DND-41 (cell line): ENCODE results near the gene PSMB9.

Source experiments
- ATAC-seq: fragments of 200-7000 bp; cut with Tn5 transposase; 3 replicates; pipeline ENCODE4 v1.9.1; 2021; ENCODE audit warnings: low read depth; ENCODE audit not compliant: insufficient read depth
- DNase-seq: peaks from one replicate; pipeline ENCODE4 v3.0.0-alpha.2; 2020
- H2AFZ ChIP-seq: 2 replicates; pipeline ENCODE4 v1.6.0; 2012; ENCODE audit warnings: low read depth, low read length
- H3K27ac ChIP-seq: 2 replicates; pipeline ENCODE4 v1.5.1; 2012; ENCODE audit warnings: low read length, inconsistent platforms
- H3K27me3 ChIP-seq: fragments of 200-600 bp; sonication (generic); 2 replicates; pipeline ENCODE4 v1.6.0; 2012; ENCODE audit warnings: low read length, mild to moderate bottlenecking, inconsistent platforms; ENCODE audit not compliant: insufficient read depth, poor library complexity
- H3K36me3 ChIP-seq: 2 replicates; pipeline ENCODE4 v1.5.1; 2012; ENCODE audit warnings: low read length, inconsistent platforms; ENCODE audit not compliant: insufficient read depth
- H3K4me1 ChIP-seq: 2 replicates; pipeline ENCODE4 v1.5.1; 2012; ENCODE audit warnings: mild to moderate bottlenecking, low read length; ENCODE audit not compliant: insufficient read depth
- H3K4me2 ChIP-seq: 2 replicates; pipeline ENCODE4 v1.6.0; 2012; ENCODE audit warnings: mild to moderate bottlenecking, moderate library complexity, low read length, inconsistent platforms; ENCODE audit not compliant: insufficient read depth
- H3K4me3 ChIP-seq, 2 experiments: fragments of 200-600 bp in 1 of 2; shearing (Covaris generic) in 1 of 2; 2 replicates each; pipeline ENCODE4 v1.5.1; 2012 to 2016; ENCODE audit warnings: inconsistent platforms in 2 of 2, low read length in 2 of 2, mild to moderate bottlenecking in 2 of 2, low read depth in 1 of 2, moderate library complexity in 1 of 2
- H3K79me2 ChIP-seq: 2 replicates; pipeline ENCODE4 v1.6.0; 2012; ENCODE audit warnings: low read length, inconsistent platforms; ENCODE audit not compliant: insufficient read depth
- H3K9ac ChIP-seq: 2 replicates; pipeline ENCODE4 v1.6.0; 2012; ENCODE audit warnings: low read depth, mild to moderate bottlenecking, inconsistent platforms, low read length, moderate library complexity
- H3K9me3 ChIP-seq: 2 replicates; pipeline ENCODE4 v1.5.1; 2012; ENCODE audit warnings: low read length, moderate library complexity, mild to moderate bottlenecking, inconsistent platforms; ENCODE audit not compliant: insufficient read depth, severe bottlenecking
- H4K20me1 ChIP-seq: 2 replicates; pipeline ENCODE4 v1.6.0; 2012; ENCODE audit warnings: low read length; ENCODE audit not compliant: insufficient read depth
- EZH2 ChIP-seq: IDR thresholded peaks from 3 replicates; pipeline ENCODE4 v1.6.1; 2012; ENCODE audit warnings: borderline replicate concordance, low read depth, mild to moderate bottlenecking, moderate library complexity, low read length, inconsistent platforms; ENCODE audit not compliant: severe bottlenecking
- TF ChIP-seq, protein P1 (sequence below): IDR thresholded peaks from 2 replicates; pipeline ENCODE4 v1.5.1; 2012; ENCODE audit warnings: borderline replicate concordance, low read length, moderate library complexity, mild to moderate bottlenecking; ENCODE audit not compliant: poor library complexity, severe bottlenecking; ENCODE audit errors: extremely low read depth

Gene PSMB9

DNA sequence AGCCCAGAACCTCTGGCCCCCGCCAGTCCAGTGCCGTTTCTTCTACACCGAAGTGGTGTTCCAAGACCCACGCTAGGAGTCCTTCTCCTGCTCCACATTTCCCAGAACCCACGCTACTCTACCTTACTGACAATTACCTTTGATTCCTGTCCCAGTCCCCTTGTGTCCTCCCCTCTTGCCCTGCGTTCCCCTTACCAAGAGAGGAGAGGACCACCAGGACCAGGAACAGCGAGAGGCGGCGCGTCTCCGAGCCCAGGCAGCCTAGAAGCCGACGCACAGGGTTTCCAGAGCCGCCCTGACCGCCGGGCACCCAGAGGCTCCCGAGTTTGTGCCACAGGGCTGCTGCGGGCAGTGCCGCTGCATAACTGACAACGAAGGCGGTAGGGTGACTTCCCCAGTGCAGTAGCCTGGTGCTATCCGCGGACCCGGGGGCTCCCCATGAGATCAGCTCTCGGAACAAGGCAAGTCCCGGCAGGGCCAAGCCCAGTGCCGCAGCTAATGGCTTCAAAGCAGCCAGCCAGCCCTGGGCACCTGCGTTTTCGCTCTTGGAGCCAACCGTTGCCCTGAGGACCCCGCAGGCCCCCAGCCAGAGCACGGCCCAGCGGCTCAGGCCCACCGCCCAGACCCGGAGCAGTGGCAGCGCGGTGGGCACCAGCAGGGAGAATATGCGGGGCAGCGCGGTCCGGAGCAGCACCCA is 1.0 kb upstream of the PSMB9 start:
- peak overlapping the region; percentile 55 to 79 for H3K4me3 ChIP-seq
- H2AFZ ChIP-seq = peak overlapping the region; percentile 91
- peak overlapping the region; percentile 98 for H3K27ac ChIP-seq
- peak; percentile 56 for DNase-seq
- ATAC-seq = peak; percentile 34
- H3K4me2 ChIP-seq = peak overlapping the region; percentile 75
- no peaks in the 10 kb centered on the region for H3K27me3 ChIP-seq
- no peaks in the 10 kb centered on the region for H3K9me3 ChIP-seq
- H3K4me1 ChIP-seq = peaks cover 33% of the 10 kb centered on the region
- no peaks in the 10 kb centered on the region for H4K20me1 ChIP-seq
- H3K9ac ChIP-seq = peak overlapping the region; percentile 83
- H3K36me3 ChIP-seq = peaks cover 38% of the 10 kb centered on the region
- H3K79me2 ChIP-seq = peaks cover 29% of the 10 kb centered on the region
- no peak for TF ChIP-seq EZH2
- TF ChIP-seq, protein P1, sequence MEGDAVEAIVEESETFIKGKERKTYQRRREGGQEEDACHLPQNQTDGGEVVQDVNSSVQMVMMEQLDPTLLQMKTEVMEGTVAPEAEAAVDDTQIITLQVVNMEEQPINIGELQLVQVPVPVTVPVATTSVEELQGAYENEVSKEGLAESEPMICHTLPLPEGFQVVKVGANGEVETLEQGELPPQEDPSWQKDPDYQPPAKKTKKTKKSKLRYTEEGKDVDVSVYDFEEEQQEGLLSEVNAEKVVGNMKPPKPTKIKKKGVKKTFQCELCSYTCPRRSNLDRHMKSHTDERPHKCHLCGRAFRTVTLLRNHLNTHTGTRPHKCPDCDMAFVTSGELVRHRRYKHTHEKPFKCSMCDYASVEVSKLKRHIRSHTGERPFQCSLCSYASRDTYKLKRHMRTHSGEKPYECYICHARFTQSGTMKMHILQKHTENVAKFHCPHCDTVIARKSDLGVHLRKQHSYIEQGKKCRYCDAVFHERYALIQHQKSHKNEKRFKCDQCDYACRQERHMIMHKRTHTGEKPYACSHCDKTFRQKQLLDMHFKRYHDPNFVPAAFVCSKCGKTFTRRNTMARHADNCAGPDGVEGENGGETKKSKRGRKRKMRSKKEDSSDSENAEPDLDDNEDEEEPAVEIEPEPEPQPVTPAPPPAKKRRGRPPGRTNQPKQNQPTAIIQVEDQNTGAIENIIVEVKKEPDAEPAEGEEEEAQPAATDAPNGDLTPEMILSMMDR = no peak

DNA sequence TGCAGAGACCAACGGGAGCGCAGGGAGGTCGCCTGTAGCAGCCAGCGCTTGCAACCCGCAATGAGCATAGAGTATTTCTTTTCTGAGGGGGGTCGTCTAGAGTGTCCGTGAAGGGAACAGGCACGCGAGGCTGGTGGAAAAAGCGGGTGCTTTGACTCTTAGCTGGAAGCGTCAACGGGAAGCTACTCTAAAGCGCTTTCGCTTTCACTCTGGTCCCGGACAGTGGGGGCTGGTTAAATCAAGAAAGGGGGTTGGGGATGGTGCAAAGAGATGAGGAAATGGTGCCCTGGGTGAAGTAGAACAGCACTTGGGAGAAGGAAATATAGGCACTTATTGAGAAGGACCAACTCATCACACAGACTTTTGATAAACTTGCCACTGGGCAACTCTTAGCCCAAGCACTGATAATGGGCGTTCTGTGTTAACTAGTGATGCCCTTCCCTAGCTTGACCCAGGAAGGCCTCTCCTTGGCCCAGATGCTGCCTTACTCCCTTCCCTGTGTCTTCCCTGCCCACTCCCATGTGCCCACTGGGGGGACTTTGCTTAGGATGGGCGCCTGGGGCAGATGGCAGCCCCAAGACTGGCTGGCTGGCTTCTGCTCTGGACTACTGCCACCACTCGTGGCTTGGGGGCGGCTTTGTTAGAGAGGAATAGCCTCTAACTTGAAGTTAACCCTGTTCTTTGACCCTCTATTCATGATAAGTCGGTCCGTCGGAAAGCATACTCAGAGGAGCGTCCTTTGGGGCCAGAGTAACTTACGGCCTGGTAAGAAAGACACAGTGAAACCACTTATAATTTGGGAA is 585 bp downstream of the PSMB9 start:
- Histone ChIP-seq H4K20me1 (no peaks in the 10 kb centered on the region), H3K4me1 (peaks cover 33% of the 10 kb centered on the region), H3K27me3 (no peaks in the 10 kb centered on the region), H3K4me3 (peak overlapping the region; percentile 55 to 79; a peak in 3 of 4 replicates), H3K27ac (peak overlapping the region; percentile 98), H3K9me3 (no peaks in the 10 kb centered on the region), H2AFZ (peak overlapping the region; percentile 91), H3K4me2 (peak overlapping the region; percentile 75), H3K36me3 (peaks cover 43% of the 10 kb centered on the region), H3K79me2 (peaks cover 29% of the 10 kb centered on the region), H3K9ac (peak overlapping the region; percentile 83)
- TF ChIP-seq, protein P1 = peak; percentile 11
- TF ChIP-seq EZH2 = no peak
- DNase-seq = peak; percentile 84
- ATAC-seq = peak; percentile 64

DNA sequence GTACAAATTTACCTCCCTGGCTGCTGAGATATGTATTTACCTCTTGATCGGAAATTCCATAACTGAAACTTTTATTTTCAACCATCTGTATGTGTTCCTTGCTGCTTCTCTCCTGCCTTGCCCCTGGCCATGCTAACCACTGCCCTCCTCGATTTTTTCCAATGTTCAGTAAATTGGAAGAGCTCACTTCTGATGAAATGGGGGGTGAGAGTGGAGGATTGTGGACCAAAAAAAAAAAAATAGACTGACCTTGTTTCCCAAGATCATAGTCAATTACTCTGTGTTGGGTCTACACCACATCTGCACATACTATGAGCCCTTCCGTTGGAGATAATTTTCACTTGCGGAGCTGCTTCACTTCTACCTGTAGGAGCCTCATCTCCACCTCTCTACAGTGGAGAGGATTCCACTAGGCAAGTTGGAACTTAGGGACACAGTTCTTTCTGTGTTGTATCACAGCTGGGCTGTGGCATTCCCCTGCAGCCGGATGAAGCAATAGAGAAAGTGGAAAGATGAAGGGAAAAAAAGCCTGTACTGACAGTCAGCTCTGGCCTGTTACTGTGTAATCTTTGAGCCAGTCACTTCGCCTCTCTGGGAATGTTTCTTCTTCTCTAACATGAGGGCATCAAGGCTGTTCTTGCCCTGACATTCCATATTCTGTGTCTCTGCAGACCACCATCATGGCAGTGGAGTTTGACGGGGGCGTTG is 1.6 kb downstream of the PSMB9 start:
- peak overlapping the region in 1 of 2 experiments; percentile 79; a peak in 2 of 4 replicates for H3K4me3 ChIP-seq
- no peaks in the 10 kb centered on the region for H3K9me3 ChIP-seq
- no peak for TF ChIP-seq EZH2
- TF ChIP-seq, protein P1 = no peak
- H4K20me1 ChIP-seq = no peaks in the 10 kb centered on the region
- peaks cover 33% of the 10 kb centered on the region for H3K4me1 ChIP-seq
- peaks cover 29% of the 10 kb centered on the region for H3K79me2 ChIP-seq
- ATAC-seq (no peak), DNase-seq (no peak)
- H3K9ac ChIP-seq = peak overlapping the region; percentile 83
- H3K36me3 ChIP-seq = peaks cover 50% of the 10 kb centered on the region
- no peaks in the 10 kb centered on the region for H3K27me3 ChIP-seq
- peak overlapping the region; percentile 75 for H3K4me2 ChIP-seq
- no peak overlapping the region for H2AFZ ChIP-seq
- H3K27ac ChIP-seq = peak overlapping the region; percentile 98; the same call in 1 of the 2 replicates
